ENCODE results near the gene ACVR1B.
A peak's percentile ranks its signal among the peaks of the same experiment; 100 is the strongest.

The ACVR1B gene

DNA sequence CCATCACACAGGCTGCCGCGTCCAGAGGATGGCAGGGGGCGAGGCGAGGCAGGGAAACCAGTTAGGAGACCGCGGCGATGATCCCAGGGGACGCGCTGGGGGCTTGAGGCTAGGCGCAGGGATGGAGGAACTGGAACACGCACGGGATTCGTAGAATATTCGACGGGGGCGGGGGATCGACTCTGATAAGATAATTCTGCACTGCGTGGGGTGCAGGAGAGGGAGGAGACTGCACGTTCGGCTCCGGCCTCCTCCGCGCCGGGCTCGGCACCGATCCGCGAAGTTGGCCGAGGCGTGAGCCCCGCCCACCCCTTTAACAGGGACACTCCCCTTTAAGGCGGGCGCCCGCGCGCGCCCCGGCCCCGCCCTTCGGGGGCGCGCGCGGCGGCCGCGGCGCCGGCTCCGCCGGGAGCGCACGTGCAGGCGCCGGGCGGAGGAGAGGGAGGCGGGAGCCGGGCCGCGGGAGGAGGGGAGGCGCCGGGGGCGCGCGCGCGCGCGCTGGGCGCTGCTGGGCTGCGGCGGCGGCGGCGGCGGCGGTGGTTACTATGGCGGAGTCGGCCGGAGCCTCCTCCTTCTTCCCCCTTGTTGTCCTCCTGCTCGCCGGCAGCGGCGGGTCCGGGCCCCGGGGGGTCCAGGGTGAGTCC, at the start of gene ACVR1B:
TSS of gene ACVR1B (plus strand) at position 501 of the 644 bp plus-strand sequence. CDS start at position 546, 45 bp downstream.
- DNase-seq = peak; percentile 90

DNA sequence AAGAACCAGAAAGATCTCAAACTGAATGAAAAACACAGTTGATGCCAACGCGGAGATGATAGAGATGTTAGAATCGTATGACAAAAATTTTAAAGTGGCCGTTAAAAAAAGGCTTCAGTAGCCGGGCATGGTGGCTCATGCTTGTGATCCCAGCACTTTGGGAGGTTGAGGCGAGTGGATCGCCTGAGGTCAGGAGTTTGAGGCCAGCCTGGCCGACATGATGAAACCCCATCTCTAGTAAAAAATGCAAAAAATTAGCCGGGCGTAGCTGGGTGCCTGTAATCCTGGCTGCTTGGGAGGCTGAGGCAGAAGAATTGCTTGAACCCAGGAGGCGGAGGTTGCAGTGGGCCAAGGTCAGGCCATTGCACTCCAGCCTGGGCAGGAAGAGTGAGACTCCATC, 49.6 kb upstream of the ACVR1B start:
- DNase-seq = no peak

DNA sequence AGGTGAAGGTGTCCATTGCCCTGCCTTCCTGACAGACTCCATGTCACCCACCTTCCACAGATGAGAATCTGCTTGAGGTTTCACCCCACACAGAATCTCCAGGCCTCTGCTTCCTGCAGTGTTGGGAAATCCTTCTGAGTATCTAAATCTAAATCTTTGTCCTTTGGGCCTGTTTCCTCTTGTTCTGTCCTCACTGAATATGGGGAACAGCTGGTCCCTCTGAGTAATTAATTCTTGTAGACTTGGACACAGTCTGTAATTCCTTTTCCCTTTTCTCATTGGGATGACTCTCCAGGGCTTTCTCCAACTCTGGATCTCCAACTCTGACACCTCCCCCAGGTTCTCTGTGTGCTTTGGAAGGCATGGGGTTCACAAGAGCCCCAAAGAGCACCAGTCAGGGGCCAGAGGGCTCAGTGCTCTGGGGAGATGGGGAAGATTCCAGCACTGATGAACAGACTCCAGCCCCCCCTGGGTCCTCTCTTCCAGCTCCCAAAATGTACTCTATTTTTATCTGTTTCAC, 46.5 kb upstream of the ACVR1B start:
- peak; percentile 15 for DNase-seq

DNA sequence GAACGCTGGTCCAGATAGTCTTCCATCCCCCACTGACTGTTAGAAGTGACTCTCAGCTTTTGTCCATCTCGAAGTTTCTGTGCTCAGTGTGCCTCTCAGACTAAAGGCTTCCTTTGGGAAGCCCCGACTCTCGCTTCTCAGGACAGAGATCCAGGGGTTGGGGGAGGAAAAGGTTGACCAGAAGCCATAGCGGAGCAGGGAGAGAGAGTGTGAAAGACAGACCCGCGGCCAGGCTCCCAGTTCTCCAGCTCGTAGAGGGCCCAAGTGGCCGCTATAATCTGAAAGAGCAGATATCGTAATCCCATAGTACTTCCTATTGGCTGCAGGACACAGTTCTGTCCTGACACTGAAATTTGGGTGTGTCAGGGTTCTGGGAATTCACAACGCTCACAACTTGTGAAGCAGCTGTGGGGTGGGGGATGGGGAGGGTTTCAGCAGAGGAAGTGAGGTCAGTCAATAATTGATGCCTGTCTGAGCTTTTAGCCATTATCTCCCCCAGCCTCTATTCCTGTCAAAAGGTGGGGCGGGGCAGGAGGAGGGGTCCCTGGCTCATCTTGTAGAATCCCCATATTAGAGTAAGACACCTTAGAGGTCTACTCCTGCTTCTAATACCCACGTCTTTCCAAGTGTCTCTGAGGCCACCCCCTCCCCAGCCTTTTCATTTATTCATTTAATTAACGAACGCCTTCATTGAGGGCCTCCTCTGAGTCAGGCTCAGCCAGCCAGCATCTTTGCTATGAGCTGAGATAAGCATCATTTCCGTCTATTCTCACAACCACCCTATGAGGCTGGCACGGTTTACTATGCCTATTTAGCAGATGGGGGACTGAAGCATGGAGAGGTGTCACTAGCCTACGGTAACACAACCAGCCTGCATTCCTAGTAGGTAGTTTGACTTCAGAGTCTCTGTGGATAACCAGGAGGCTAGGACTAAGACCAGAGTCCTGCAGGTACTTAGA, 45.7 kb upstream of the ACVR1B start:
- DNase-seq = peak; percentile 89

DNA sequence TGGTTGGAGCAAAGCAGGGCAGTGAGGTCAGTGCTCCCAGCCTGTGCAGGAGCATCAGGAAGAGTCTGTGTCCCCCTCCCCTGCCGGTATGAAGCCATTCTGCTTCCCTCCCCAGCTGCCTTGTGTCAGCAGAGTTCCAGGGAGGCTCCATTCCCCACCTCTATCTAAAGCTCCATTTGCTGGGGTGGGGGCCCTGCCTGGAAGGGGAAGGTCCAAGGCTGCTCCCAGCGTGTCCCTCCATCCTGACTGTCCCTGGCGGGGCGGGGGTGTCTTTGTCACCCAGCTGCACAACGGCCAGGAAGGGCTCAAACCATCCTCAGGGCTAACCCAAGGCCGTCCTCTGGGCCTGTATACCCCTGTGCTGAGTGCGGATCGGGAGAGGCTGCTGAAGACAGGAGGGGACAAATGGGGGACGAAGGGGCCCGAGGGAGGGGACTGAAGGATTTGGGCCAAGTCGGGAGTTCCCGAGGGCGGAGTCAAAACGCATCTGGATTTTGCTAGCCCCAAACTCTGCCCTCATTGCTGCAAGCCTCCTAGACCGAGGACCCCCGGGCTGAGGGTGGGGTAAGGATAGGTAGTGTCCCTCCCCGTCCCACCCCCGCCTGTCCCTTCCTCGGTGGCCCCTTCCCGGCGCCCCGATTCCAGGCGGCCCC, 44.9 kb upstream of the ACVR1B start:
- peak; percentile 63 for DNase-seq

DNA sequence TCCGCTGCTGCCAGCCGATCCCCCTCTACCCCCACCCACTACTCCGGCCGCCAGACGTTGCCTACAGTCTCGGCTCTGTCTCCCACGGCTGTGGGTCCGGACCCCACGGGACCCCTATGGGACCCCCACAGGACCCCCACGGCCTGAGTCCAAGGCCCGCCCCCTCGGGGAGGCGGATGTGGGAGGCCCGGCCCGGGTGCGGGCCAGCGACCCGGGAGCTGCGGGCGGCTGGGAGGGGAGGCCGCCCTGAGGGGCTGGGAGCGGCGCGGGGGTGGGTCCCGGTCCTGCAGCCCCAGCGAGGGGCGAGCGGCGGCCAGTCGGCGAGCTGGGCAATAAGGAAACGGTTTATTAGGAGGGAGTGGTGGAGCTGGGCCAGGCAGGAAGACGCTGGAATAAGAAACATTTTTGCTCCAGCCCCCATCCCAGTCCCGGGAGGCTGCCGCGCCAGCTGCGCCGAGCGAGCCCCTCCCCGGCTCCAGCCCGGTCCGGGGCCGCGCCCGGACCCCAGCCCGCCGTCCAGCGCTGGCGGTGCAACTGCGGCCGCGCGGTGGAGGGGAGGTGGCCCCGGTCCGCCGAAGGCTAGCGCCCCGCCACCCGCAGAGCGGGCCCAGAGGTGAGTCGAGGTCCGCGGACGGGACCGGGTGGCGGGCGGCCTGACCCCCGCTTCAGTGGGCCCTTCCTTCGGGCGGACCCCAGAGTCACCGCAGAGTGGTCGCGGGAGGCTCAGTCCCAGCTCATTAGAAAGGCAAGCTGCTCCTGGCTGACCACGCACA, 44.2 kb upstream of the ACVR1B start, which contains the start of gene ACVRL1:
TSS of gene ACVRL1 (plus strand) at position 422 of the 773 bp plus-strand sequence. CDS start 4,971 bp downstream, outside the sequence.
- DNase-seq = peak; percentile 79

DNA sequence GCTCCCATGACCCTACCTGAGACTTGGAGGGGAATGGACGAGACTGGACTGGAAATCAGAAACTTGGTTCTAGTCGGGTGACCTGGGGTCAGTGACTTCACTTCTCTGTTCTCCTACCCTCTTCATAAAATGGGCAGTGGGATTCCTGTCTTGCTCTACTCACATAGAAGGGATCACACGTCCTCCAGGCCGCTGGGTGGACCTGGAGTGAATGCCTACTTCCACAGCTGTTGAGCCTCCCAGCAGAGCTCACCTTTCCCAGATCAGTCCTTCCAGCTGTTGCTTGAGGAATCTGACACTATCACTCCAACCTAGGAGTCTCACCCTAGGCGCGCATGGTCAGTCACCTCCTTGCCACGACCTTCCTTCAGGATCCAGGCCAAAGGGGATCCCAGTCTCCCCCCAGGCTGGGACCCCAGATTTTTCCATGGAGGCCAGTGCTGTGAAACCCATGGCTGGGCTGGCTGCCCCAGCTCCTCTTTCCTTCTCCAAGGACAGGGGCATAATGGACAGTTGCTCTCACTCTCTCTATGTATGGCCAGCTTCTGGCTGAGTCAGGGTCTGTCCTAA, 43.6 kb upstream of the ACVR1B start:
- peak; percentile 21 for DNase-seq

DNA sequence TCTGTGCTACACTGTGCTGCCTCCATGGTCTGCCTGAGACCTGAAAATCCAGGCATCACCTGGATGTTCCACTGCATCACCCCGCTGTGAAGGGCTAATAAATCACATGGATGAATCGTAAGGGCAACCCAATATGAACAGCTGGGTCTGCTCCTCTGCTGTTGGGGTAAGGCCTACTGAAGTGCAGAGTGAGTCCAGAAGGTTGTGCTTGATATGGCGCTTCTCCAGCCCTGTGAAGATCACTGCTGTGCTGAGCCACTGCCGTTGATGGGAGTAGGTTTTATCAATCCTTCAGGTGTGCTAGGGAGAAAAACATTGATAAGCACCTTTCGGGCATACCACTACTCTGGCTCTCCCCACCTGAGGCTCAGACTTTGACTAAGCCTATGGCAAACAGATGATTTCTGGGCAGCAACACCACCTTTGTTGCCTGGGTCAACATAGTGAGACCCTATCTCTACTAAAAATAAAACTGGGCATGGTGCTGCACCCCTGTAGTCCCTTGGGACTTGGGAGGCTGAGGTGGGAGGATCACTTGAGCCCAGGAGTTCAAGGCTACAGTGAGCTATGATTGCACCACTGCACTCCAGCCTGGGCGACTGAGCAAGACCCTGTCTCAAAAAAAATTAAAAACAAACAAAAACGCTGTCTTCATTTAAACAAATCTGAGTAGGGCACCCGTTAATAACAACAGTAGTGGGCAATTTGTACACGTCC, 42.5 kb upstream of the ACVR1B start:
- DNase-seq = no peak

DNA sequence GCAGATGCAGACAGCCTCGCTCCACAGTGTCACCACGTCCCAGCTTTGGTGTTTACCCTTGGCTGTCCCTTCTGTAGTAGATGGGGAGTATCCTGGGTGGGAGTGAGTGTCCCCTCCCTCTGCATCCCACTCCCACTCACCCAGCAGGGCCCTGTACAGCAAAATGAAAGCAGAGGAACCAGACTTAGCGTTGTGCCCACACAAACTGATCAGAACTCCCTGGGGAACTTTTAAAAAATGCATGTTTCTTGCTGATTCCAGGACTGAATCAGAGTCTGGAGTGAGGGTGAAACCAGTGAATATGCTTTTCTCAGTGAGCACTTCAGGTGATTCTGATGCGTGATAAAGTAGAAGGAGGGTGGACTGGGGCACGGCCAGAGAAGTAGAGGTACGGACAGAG, 41.3 kb upstream of the ACVR1B start:
- no peak for DNase-seq

DNA sequence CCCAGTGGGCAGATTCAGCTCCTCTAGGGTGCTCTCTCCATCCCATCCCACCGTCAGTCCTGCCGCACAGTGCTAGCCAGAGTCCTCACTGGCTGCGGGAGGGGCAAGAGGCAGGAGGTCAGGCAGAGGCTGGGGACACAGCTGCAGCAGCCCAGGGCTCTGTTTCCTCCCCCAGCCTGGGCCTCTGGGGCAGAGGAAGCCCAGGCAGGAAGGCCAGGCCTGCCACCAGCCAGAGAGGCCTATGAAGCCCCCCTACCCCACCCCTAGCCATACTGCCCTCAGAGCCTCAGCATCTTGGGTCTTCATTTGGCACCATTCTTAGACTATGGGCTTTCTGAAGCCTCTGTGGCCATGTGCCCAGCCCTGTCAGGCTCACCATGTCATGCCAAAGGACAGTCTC, 40.8 kb upstream of the ACVR1B start:
- DNase-seq = peak; percentile 32

DNA sequence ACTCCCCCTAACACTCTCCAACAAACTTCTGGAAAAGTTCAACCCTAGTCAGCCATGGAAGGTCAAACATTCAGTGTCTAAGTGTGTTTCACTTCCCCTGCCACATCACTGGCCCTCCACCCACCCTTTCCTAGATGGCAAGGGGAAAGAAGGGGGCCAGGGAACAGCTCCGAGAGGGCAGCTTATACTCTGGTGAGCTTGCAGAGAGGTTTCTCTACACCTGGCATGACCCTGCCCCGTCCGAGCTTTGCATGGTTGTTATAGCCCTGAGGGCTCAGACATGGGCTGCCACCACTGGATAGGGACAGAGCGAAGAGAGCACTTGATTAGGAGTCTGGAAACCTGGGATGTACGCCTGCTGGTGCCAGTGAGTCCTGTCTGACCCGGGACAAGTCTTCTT, 40.2 kb upstream of the ACVR1B start:
- DNase-seq = no peak

DNA sequence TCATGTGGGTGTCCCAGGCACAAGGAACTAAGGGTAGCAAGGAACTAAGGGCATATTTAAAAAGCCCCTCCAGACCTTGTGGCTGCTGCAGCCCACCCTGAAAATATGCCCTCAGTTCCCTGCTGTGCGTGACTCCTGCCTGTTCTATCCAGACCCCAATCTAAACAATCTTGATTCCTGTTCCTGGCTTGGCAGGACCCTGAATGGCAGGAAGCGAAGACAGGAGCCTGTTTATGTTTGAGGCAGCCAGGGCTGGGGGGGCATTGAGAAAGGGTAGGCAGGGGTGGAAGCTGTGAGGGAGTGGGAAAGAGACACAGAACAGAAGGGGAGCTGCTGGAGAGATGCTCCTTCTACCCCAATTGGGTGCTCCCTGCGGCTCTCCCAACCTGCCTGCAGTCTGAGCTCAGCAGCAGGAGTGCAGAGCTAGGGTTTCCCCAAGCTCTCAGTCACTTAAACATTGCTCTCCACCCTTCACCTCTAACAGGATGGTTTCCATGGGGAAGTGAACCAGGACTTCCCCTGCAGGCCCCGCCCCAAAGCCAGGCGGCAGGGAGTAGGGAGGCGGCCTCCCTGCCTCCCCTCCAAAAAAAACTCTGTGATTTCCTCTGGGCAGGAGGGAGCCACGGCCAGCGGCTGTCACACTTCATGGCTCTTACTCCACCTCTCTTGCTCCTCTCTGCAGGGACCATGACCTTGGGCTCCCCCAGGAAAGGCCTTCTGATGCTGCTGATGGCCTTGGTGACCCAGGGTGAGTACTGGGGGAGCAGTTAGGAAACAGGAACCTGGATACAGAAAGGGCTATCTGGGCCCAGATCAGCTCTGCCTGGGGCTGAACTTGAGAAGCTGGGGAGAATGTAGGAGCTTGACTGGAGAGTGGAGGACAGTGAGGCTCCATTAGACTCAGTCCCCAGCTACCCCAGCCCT, 39.4 kb upstream of the ACVR1B start:
- DNase-seq = peak; percentile 39

DNA sequence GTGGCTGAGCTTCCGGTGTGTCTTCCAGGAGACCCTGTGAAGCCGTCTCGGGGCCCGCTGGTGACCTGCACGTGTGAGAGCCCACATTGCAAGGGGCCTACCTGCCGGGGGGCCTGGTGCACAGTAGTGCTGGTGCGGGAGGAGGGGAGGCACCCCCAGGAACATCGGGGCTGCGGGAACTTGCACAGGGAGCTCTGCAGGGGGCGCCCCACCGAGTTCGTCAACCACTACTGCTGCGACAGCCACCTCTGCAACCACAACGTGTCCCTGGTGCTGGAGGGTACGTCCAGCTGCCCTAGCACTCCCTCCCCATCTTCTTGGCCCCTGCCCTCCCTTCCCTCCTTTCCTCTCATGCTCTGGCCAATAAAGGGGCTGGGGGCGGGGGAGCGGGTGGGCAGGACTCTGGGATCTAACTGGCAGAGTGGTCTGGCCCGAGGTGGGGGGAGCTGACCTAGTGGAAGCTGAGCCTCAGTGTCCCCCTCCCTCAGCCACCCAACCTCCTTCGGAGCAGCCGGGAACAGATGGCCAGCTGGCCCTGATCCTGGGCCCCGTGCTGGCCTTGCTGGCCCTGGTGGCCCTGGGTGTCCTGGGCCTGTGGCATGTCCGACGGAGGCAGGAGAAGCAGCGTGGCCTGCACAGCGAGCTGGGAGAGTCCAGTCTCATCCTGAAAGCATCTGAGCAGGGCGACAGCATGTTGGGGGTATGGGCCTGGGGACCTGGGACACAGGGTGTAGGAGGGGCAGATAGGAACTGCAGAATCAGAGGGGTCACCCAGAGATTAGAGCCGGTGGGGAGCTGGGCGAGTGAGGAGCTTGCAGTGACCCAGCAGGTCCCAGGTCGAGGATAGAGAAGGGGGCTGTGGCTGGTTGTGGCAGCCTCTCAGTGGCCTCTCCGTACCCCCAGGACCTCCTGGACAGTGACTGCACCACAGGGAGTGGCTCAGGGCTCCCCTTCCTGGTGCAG, 38.1 kb upstream of the ACVR1B start:
- peak; percentile 17 for DNase-seq

DNA sequence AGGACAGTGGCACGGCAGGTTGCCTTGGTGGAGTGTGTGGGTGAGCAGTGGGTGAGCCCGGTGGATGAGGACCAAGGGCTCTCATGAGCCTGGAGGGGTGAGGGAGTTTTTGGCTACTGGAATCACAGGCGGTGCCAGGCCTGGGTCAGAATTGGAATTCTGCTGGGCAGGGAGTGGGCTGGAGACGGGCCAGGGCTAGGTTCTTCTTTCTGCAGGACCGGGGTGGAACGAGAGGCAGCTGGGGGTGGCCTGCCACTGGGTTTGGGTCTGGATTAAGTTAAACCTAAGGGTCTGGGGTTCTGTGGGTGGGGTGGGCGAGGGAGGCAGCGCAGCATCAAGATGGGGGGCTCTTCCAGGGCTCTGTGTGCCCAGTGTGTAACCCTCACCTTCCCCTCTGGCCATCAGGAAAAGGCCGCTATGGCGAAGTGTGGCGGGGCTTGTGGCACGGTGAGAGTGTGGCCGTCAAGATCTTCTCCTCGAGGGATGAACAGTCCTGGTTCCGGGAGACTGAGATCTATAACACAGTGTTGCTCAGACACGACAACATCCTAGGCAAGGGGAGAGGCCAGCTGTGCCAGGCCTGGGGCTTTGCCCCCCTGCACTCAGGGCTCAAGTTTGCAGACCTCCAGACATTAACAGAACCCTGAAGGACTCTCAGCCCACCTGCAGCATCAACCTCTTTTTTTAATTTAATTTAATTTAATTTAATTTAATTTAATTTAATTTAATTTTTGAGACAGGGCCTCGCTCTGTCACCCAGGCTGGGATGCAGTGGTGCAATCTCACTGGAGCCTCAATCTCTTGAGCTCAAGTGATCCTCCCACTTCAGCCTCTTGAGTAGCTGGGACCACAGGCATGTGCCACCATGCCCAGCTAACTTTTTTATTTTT, 37.2 kb upstream of the ACVR1B start:
- no peak for DNase-seq

DNA sequence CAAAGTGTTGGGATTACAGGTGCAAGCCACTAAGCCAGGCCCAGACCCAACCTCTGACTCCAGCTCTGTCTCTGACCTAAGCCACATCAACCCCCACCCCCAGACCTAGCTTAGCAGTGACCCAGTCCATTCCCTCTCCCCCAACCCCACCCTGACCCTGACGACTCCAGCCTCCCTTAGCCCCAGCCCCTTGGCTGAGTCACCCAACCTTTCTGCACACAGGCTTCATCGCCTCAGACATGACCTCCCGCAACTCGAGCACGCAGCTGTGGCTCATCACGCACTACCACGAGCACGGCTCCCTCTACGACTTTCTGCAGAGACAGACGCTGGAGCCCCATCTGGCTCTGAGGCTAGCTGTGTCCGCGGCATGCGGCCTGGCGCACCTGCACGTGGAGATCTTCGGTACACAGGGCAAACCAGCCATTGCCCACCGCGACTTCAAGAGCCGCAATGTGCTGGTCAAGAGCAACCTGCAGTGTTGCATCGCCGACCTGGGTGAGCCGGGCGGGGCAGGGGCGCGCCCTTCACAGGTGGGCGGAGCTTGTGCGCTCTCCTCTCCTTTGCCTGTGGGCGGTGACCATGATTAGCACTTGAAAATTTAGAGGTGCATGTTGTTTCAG, 36.4 kb upstream of the ACVR1B start:
- DNase-seq = no peak

DNA sequence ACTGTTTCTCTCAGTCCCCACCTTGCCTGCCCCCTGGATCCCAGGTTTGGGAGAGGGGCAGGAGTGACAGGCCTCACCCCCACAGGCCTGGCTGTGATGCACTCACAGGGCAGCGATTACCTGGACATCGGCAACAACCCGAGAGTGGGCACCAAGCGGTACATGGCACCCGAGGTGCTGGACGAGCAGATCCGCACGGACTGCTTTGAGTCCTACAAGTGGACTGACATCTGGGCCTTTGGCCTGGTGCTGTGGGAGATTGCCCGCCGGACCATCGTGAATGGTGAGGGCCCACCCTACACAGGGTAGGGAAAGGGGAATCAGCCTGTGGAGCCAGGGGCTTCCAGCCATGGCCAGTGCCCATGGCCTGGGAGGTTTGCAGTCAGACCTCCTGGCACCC, 35.5 kb upstream of the ACVR1B start:
- no peak for DNase-seq

DNA sequence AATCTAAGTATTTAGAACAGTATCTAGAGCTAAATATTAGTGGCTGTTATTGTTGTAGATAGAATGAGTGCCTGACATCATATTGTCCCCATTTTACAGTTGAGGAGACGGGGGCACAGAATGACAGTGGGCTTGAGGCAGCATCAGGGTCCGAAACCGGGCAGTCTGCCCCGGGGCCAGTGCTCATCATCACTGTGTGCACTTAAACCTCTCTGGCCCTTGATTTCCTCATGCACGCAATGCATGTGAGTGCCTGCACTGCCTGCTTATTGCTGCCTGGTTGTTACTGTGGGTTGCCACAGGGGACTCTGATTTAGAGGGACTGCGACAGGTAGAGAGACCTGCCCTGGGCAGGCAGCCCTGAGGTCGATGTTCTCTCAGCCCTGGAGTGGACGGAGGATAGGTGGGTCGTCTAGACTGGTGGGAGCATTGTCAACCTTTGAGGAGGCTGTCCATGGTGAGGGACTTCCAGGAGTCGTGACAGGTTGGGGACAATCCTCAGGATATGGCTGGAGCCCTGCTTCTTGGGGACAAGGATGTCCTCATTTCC, 34.4 kb upstream of the ACVR1B start:
- DNase-seq = no peak

Data from right hindlimb (tissue), 1 donor.